Large intestine (tissue), 3 donors: ENCODE data around the gene SLC38A10. TPM values are rescaled to one million over a fixed set of nuclear protein-coding genes. Genes with fewer than 3 reads are reported as not detected.
"Not testable (repeated sequence)": the region's sequence is repeated elsewhere in the genome, so short reads cannot be mapped to it uniquely, and the experiment has no call there.

Source experiments
- DNase-seq, 2 donors: peaks; one replicate each; pipeline versions ENCODE4 v3.0.0 to v3.0.0-alpha.2; 2013
- H3K27ac ChIP-seq: one replicate; pipeline ENCODE4 v1.5.1; 2013; ENCODE audit warnings: low read length
- H3K27me3 ChIP-seq: 2 replicates; pipeline ENCODE4 v1.6.1; 2013; ENCODE audit warnings: low read length; ENCODE audit not compliant: control insufficient read depth, insufficient read depth
- H3K36me3 ChIP-seq: 2 replicates; pipeline ENCODE4 v1.6.1; 2013; ENCODE audit warnings: low read length; ENCODE audit not compliant: control insufficient read depth, insufficient read depth
- H3K4me1 ChIP-seq: one replicate; pipeline ENCODE4 v1.6.1; 2013; ENCODE audit warnings: low read length; ENCODE audit not compliant: control insufficient read depth, insufficient read depth
- H3K4me3 ChIP-seq: one replicate; pipeline ENCODE4 v1.5.1; 2013; ENCODE audit warnings: low read length
- H3K9me3 ChIP-seq: one replicate; pipeline ENCODE4 v1.6.1; 2013; ENCODE audit warnings: mild to moderate bottlenecking, low read depth, low read length, moderate library complexity; ENCODE audit not compliant: control insufficient read depth
- WGBS: methylation state at CpG from one replicate; pipeline ENCODE4 v1.1.5; 2013; ENCODE audit warnings: low lambda C conversion rate; ENCODE audit not compliant: insufficient coverage; 5-methylcytosine and 5-hydroxymethylcytosine counted together
- polyA plus RNA-seq: library from polyadenylated mRNA; unstranded; fragments of 120-200 nt; gene quantifications from one replicate; pipeline ENCODE4 v1.2.1, GENCODE V29; 2013

SLC38A10 gene
- polyA plus RNA-seq, 1 donor: 86.5 TPM

GRCh38 chr17:81232616-81233241, 62.4 kb downstream of the SLC38A10 start:
- no CpG with 5 or more reads among the region's 19 CpGs for WGBS
- no peak overlapping the region for H3K27ac ChIP-seq
- no peaks in the 10 kb centered on the region for H3K27me3 ChIP-seq
- peaks cover 2% of the 10 kb centered on the region for H3K9me3 ChIP-seq
- peaks cover 54% of the 10 kb centered on the region for H3K36me3 ChIP-seq
- H3K4me1 ChIP-seq: peaks cover 9% of the 10 kb centered on the region
- DNase-seq: no peak
- no peak overlapping the region for H3K4me3 ChIP-seq

- no peak overlapping the region for H3K27ac ChIP-seq
- H3K36me3 ChIP-seq: peaks cover 52% of the 10 kb centered on the region
- H3K27me3 ChIP-seq: no peaks in the 10 kb centered on the region
- H3K4me3 ChIP-seq: no peak overlapping the region
- H3K9me3 ChIP-seq: peaks cover 2% of the 10 kb centered on the region
- H3K4me1 ChIP-seq: peaks cover 1% of the 10 kb centered on the region
- no CpG with 5 or more reads among the region's 43 CpGs for WGBS
- DNase-seq: no peak
Observed at GRCh38 chr17:81231766-81232581, 63.1 kb downstream of the SLC38A10 start.

GRCh38 chr17:81231121-81231645, 63.9 kb downstream of the SLC38A10 start:
- WGBS: no CpG with 5 or more reads among the region's 31 CpGs
- Histone ChIP-seq H3K27me3 (no peaks in the 10 kb centered on the region), H3K4me3 (no peak overlapping the region), H3K27ac (no peak overlapping the region), H3K36me3 (peaks cover 51% of the 10 kb centered on the region), H3K4me1 (no peaks in the 10 kb centered on the region), H3K9me3 (peaks cover 2% of the 10 kb centered on the region)
- no peak for DNase-seq

GRCh38 chr17:81230043-81230820, 64.9 kb downstream of the SLC38A10 start:
- no peak for DNase-seq
- WGBS: no CpG with 5 or more reads among the region's 26 CpGs
- H3K9me3 ChIP-seq: peaks cover 2% of the 10 kb centered on the region
- H3K27me3 ChIP-seq: no peaks in the 10 kb centered on the region
- peaks cover 50% of the 10 kb centered on the region for H3K36me3 ChIP-seq
- no peaks in the 10 kb centered on the region for H3K4me1 ChIP-seq
- H3K27ac ChIP-seq: no peak overlapping the region
- H3K4me3 ChIP-seq: no peak overlapping the region

- Histone ChIP-seq H3K4me1 (no peaks in the 10 kb centered on the region), H3K27me3 (no peaks in the 10 kb centered on the region), H3K4me3 (no peak overlapping the region), H3K27ac (no peak overlapping the region), H3K36me3 (peaks cover 50% of the 10 kb centered on the region), H3K9me3 (peaks cover 2% of the 10 kb centered on the region)
- WGBS: no CpG with 5 or more reads among the region's 14 CpGs
- DNase-seq: no peak
Observed at GRCh38 chr17:81229666-81229920, 65.5 kb downstream of the SLC38A10 start.

GRCh38 chr17:81228834-81229665, 66.1 kb downstream of the SLC38A10 start:
- peaks cover 2% of the 10 kb centered on the region for H3K9me3 ChIP-seq

GRCh38 chr17:81228420-81228819, 66.7 kb downstream of the SLC38A10 start:
- Histone ChIP-seq H3K27ac (no peak overlapping the region), H3K36me3 (peaks cover 43% of the 10 kb centered on the region)
- no CpG with 5 or more reads among the region's 9 CpGs for WGBS

More at GRCh38 chr17:81228834-81229665, 66.1 kb downstream of the SLC38A10 start:
- H3K27me3 ChIP-seq: peaks cover 2% of the 10 kb centered on the region
- peaks cover 1% of the 10 kb centered on the region for H3K4me1 ChIP-seq
- peaks cover 50% of the 10 kb centered on the region for H3K36me3 ChIP-seq
- no peak overlapping the region for H3K4me3 ChIP-seq
- DNase-seq: no peak
- H3K27ac ChIP-seq: no peak overlapping the region
- no CpG with 5 or more reads among the region's 32 CpGs for WGBS

GRCh38 chr17:81227630-81228029, 67.5 kb downstream of the SLC38A10 start:
- WGBS: no CpG with 5 or more reads among the region's 2 CpGs
- not testable (repeated sequence) for H3K9me3 ChIP-seq, H3K4me1 ChIP-seq, H3K27me3 ChIP-seq, DNase-seq, H3K27ac ChIP-seq, H3K4me3 ChIP-seq
- H3K36me3 ChIP-seq: peaks cover 36% of the 10 kb centered on the region

More at GRCh38 chr17:81228420-81228819, 66.7 kb downstream of the SLC38A10 start:
- Histone ChIP-seq H3K27me3 (peaks cover 8% of the 10 kb centered on the region), H3K4me1 (peaks cover 8% of the 10 kb centered on the region), H3K9me3 (peaks cover 2% of the 10 kb centered on the region), H3K4me3 (no peak overlapping the region)
- no peak for DNase-seq

- no peaks in the 10 kb centered on the region for H3K9me3 ChIP-seq
- no peak overlapping the region for H3K4me3 ChIP-seq
- H3K27me3 ChIP-seq: peaks cover 9% of the 10 kb centered on the region
- DNase-seq: no peak
- no CpG with 5 or more reads among the region's 11 CpGs for WGBS
- H3K27ac ChIP-seq: no peak overlapping the region
- H3K36me3 ChIP-seq: peaks cover under 1% of the 10 kb centered on the region
- H3K4me1 ChIP-seq: peaks cover 22% of the 10 kb centered on the region
Observed at GRCh38 chr17:81223762-81224130, 71.4 kb downstream of the SLC38A10 start.
